Measurements from ENCODE around the gene DIAPH3.

The DIAPH3 gene

DNA sequence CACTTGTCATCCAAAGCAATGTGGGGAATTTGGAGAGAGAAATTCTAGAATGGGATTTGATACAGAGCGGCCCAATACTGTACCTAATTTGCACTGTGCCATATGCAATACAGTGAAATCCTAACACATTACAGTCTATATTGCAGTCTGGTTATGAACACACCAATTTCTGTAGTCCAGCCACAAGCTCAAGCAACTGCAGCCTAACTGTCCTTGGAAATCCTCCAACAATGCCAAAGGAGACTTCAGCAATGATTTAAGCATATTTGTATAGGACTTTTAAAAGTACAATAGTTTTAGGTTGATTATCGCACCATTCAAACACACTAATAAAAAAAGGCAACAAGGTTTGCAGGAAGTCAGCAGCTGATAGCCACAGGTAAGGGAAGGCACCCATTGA, 17.3 kb downstream of the DIAPH3 start:
- CTCF ChIA-PET, result interaction anchor here (1.0 kb wide), 2 partner anchors 9 kb away, joined by 3 to 4 read pairs; no protein-coding TSS in a partner anchor

DNA sequence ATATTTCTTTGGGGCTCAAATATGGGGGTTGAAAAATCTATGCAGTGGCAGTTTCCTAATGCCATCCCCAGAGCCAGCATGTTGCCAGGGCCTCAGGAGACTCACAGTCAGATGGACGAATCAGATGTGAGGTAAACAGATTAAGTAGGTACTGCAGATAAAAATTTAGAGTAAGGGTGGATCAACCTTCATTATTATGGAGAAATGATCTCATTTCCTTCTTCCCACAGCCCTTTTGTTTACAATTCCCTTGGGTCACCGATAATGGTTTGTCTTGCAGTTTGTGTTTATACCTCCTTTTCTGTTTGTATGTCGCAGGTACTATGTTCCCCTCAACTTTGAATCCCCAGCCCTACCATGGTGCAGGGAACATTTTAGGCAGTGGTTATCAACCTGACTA, 20.0 kb downstream of the DIAPH3 start:
- ChIA-PET CTCF (interaction anchor here (0.8 to 1.7 kb wide), 3 partner anchors 8 to 14 kb away, joined by 3 to 5 read pairs (median 3); no protein-coding TSS in a partner anchor), POLR2A (no interaction called here)

More for the DNA sequence above, 17.3 kb downstream of the DIAPH3 start:
- TF ChIP-seq, protein P1, sequence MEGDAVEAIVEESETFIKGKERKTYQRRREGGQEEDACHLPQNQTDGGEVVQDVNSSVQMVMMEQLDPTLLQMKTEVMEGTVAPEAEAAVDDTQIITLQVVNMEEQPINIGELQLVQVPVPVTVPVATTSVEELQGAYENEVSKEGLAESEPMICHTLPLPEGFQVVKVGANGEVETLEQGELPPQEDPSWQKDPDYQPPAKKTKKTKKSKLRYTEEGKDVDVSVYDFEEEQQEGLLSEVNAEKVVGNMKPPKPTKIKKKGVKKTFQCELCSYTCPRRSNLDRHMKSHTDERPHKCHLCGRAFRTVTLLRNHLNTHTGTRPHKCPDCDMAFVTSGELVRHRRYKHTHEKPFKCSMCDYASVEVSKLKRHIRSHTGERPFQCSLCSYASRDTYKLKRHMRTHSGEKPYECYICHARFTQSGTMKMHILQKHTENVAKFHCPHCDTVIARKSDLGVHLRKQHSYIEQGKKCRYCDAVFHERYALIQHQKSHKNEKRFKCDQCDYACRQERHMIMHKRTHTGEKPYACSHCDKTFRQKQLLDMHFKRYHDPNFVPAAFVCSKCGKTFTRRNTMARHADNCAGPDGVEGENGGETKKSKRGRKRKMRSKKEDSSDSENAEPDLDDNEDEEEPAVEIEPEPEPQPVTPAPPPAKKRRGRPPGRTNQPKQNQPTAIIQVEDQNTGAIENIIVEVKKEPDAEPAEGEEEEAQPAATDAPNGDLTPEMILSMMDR (IDR thresholded peaks at IDR 0.05; ENCODE audit: control extremely low read depth, extremely low read depth, low read depth, missing control alignments), result no peak
- DNase-seq (ENCODE audit: extremely low spot score), result no peak
- POLR2A ChIA-PET, result no interaction called here

DNA sequence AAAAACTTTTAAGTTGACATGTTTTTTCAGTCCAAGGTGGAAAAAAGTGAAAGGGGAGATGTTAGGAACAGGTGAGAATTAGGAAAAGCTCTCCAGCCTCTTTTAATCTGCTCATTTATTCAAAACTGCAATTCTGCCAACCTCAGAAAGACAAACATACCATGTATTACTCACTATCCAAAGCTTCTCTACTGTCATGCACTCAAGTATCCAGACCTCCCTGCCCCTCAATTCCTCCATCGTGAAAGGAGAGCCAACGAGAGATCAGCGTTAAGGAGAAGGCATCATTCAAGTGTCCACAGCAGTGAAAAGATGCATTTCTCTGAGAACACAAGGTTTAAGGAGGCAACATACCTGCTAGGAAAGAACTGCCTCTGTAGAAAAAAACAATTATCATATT, 24.5 kb downstream of the DIAPH3 start:
- ChIA-PET CTCF (interaction anchor here (1.3 to 1.4 kb wide), 2 partner anchors 11 to 22 kb away, joined by 3 read pairs; no protein-coding TSS in a partner anchor), POLR2A (no interaction called here)
- TF ChIP-seq, protein P1 (IDR thresholded peaks at IDR 0.05; ENCODE audit: control extremely low read depth, extremely low read depth, low read depth, missing control alignments), result no peak
- no peak for DNase-seq (ENCODE audit: extremely low spot score)

More for the DNA sequence above, 20.0 kb downstream of the DIAPH3 start:
- TF ChIP-seq, protein P1 (IDR thresholded peaks at IDR 0.05; ENCODE audit: control extremely low read depth, extremely low read depth, low read depth, missing control alignments), result no peak
- DNase-seq (ENCODE audit: extremely low spot score), result no peak

DNA sequence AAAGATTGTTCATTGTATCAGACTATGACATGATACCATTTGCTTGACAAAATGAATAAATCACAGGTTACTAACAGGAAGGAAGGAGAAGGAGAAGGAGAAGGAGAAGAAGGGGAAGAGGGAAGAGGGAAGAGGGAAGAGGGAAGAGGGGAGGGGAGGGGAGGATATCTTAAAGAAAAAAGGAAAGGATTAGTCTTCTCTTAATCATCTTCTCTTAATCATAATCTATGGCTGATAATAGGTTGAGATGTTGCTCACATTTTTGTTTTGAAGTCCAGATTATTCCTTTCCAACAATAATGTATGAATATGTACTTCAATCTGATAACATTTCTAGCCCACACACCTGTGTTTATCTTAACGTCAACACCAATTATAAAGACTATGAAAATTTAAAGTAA, 25.1 kb downstream of the DIAPH3 start:
- CTCF ChIA-PET, result no interaction called here
- TF ChIP-seq, protein P1 (IDR thresholded peaks at IDR 0.05; ENCODE audit: control extremely low read depth, extremely low read depth, low read depth, missing control alignments), result no peak
- no peak for DNase-seq (ENCODE audit: extremely low spot score)

DNA sequence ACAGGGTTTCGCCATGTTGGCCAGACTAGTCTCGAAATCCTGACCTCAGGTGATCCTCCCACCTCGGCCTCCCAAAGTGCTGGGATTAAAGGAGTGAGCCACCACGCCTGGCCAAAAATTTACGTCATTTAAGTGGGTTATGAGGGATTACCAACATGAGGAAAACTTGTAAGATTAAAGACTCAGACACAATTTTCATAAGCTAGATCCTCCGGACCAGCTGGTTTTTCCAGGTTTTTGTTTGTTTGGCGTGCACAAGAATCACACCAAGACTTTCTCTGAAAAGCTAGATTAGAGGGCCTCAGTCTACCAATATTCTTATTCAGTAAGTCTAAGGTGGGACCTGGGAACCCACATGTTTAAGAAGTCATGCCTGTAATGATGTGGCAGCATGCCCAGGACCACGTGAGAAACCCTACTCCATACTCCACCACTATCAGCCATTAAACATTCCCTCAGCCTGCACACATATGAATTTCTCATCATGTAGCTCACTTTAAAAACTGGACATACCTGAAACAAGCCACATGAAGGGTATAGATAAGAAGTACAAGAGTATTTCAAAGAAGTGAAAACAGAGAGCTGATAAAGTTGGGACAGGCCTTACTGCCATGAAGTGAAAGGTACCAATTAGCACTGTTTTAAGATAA, 25.7 kb downstream of the DIAPH3 start:
- CTCF ChIA-PET, result interaction anchor here (0.6 to 1.2 kb wide), 2 partner anchors 13 to 34 kb away, joined by 3 read pairs; no protein-coding TSS in a partner anchor
- TF ChIP-seq, protein P1 (IDR thresholded peaks at IDR 0.05; ENCODE audit: control extremely low read depth, extremely low read depth, low read depth, missing control alignments), result no peak
- no peak for DNase-seq (ENCODE audit: extremely low spot score)
- POLR2A ChIA-PET, result no interaction called here

More for the DNA sequence above, 25.1 kb downstream of the DIAPH3 start:
- POLR2A ChIA-PET, result no interaction called here

DNA sequence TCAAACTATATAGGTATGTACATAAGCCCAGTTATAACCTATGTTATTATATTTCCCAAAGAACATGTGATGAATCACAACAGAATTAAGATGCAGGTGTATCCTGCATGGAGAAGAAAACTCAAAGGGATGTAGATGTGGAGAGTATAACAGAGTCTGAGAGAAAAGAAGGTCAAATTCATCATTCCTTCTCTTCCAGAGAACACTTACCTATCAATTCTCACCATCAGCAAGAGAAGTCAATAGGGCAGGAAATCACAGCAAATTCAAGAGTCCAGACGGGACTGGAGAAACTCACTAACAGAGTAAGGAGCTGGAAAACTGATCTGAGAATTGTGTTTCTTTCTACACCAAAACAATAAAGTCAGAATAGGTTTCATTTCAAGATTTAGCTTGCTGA, 28.4 kb downstream of the DIAPH3 start:
- TF ChIP-seq, protein P1 (IDR thresholded peaks at IDR 0.05; ENCODE audit: control extremely low read depth, extremely low read depth, low read depth, missing control alignments), result no peak
- ChIA-PET CTCF (interaction anchor here (1.1 to 1.9 kb wide), 2 partner anchors 12 to 14 kb away, joined by 5 to 8 read pairs; no protein-coding TSS in a partner anchor), POLR2A (no interaction called here)
- no peak for DNase-seq (ENCODE audit: extremely low spot score)

Measured in GM10248 (cell line).